GM18873 (cell line): ENCODE results near the gene SDHAF2.
"Not testable (repeated sequence)": the region's sequence is repeated elsewhere in the genome, so short reads cannot be mapped to it uniquely, and the experiment has no call there.

Source experiments
- ATAC-seq: cut with Tn5 transposase; IDR thresholded peaks from one replicate; pipeline ENCODE4 v1.9.1; 2021; ENCODE audit warnings: mild to moderate bottlenecking, moderate library complexity, moderate number of reproducible peaks; ENCODE audit not compliant: unreplicated experiment, low FRiP score

The SDHAF2 gene

DNA sequence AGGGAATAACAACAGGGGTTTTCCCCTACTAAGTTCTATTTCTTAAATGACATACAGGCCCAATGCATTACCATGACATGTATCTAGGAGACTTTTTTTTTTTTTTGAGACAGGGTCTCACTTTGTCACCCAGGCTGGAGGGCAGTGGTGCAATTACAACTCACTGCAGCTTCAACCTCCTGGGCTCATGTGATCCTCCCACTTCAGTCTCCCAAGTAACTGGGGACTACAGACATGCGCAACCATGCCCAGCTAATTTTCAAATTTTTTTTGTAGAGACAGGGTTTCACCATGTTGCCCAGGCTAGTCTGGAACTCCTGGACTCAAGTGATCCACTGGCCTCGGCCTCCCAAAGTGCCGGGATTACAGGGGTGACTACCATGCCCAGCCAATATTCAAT is 7.7 kb upstream of the SDHAF2 start:
- no peak for ATAC-seq

DNA sequence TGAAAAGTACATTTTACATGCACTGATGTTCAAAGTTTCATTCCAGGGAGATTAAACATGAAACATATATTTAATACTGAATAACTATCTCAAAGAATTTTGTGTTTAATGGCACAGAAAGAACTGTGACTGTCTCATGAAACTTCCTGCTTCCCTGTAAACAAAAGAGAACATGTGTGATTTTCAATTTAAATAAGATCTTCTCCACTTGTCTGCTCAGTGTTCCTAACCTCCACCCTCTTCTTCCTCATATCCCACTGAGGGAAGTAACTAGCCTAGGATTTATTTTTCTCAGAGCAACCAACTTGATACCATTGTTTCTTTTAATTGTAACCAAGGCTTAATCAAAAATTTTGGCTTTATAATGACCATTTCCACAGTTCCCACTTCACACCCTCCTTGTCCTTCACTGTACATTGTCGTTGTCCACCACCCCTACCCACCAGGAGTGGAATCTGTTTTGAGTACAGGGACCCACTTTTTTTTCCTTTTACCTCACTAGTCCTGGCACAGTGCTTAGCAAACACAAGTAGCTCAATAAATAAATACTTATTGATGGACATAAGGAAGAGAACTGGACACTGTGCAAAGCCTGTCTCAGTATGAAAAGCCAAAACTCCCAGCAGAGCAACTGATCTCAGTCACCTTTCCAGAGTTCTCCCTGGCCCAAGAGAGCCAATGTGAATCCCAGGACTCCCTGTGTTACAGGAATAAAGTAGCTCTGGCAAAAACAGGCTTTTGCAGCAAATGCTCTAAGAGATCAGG is 4.4 kb upstream of the SDHAF2 start:
- no peak for ATAC-seq

DNA sequence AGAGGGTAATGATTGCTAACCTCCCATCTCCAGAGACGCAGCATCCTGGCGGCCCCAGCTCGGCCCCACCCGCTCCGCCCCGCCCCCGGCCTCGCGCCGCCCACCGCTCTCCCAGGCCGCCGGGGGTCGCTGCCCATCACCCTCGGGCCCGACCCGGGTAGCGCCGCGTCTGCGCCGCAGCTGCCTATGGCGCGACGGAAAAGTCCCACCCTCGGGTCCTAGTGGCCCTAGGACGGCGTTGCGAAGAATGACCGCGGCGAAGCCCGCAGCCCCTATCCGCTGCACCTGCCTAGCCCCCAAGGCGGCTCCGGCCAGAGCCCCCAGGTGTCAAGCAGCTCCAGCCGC is 606 bp upstream of the SDHAF2 start:
- ATAC-seq, result peak; percentile 34

DNA sequence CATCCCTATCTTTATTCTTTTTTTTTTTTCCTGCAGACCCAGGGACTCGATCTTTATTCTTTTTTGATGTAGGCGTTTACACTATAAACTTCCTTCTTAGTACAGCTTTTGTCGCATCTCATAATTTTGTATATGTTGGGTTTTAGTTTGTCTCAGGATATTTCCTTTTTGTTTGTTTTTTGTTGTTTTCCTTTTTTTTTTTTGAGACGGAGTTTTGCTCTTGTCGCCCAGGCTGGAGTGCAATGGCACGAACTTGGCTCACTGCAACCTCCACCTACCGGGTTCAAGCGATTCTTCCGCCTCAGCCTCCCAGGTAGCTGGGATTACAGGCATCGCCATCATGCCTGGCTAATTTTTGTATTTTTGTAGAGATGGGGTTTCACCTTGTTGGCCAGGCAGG is 915 bp downstream of the SDHAF2 start:
- not testable (repeated sequence) for ATAC-seq

DNA sequence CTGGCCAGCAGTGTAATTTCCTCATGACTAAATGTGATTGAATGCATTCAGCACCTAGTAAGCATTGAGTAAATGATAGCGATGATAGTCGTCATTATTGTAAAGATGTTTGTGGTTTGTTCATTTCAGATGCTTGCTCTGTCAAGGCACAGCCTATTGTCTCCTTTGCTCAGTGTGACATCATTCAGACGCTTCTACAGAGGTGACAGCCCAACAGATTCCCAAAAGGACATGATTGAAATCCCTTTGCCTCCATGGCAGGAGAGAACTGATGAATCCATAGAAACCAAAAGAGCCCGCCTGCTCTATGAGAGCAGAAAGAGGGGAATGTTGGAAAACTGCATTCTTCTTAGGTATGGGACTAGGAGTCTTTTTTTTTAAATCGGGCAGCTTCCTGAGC is 7.6 kb downstream of the SDHAF2 start:
- ATAC-seq, result no peak

DNA sequence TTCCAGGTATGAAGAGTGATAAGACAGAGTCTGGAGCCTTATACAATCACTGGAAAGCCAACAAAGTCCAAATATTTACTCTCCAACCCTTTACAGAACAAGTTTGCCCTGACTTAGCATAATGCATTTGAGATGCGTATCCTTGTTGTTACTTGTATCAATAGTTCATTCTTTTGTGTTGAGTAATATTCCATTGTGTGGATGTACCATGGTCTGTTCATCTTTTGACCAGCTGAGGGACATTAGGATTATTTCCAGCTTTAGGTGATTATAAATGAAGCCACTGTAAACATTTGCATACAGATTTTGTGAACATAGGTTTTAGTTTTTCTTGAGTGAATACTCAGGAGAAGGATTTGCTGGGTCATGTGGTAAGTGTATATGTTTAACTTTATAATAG is 9.7 kb downstream of the SDHAF2 start:
- no peak for ATAC-seq

DNA sequence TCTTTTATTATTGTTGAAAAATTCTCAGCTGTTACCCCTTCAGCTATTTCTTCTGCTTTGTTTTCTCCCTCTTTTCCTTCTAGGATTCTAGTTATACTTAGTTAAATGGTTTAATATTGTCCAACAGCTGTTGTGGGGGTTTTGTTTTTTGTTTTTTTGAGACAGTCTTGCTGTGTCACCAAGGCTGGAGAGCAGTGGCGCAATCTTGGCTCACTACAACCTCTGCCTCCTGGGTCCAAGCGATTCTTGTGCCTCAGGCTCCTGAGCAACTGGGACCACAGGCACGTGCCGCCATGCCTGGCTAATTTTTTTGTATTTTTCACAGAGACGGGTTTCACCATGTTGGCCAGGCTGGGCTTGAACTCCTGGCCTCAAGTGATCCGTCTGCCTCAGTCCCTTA is 12.7 kb downstream of the SDHAF2 start:
- ATAC-seq, result no peak

DNA sequence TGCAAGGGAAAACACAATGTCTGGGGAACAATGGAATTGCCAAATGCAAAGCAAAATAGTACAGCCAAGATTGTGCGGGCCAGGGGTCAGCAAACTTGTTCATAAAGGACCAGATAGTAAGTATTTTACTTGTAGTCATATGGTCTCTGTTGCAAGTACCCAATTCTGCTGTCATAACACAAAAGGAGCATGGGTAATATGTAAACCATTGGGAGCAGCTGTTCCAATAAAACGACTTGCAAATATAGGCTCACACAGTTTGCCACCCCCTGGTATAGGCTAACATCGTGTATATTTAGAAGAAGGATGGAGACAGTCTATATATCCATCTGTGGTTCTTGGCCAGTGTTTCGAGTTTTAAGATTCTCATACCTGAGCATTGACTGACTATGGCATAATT is 15.6 kb downstream of the SDHAF2 start:
- ATAC-seq, result no peak

DNA sequence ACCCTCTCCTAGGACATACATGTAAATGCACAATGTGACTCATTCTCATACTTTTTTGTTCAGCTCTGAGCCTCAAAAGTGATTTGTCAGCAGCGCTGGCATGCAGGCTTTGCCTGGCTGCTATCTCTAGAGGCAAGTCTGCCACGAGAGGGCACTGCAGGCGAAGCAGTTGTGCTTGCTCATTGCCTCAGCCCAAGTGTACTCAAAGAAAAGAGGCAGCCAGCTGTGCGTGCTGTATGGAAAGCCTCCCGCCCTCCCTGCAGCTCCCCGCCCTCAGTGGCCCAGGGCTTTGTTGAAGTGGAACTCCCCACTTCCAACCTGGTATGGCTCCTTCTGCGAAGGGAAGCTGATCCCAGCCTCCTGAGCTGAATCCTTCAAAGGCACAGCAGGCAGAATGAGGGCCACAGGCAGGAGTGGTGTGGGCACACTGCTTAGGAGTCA is 16.3 kb downstream of the SDHAF2 start:
- ATAC-seq, result no peak

DNA sequence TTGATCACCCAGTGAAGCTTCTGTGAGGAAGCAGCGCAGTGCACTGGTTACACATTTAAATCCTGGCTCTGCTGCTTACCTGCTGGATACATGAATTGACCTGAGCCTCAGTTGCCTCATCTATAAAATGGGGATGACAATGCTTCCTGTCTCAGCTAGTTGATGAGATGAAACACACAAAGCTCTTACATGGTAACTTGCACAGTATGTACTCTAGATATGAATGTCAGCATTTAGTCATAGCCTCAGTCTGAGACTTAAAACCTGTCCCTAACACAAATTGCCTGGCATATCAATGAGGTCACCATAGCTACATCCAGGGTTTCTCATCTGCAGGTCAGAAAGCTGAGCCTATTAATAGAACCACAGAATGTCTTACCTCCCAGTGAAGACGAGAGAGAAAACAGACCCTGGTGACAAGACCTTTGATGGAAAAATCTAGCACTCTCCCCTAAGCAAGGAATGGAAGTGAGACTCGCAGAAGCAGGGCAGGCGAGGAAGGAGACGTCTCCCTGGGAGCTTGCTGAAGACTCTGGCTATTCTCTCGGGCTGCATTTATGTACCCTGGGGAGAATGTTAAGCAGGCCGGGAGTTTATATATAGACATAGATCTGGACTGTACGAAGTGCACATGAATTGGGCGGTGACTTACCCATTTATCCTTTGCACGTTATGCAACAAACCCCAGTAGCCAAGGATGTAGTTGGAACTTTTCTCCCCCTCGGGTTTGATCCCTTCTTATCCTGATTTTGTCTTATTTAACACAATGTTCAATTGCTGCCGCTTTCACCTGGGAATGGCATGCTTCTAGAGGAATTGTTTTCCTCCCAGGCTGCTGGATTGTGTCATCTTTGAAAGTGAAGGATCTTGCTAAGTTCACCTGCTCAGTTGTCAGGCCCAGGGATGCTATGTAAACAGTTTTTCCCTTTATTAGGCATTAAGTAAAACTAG is 18.0 kb downstream of the SDHAF2 start:
- ATAC-seq, result no peak

DNA sequence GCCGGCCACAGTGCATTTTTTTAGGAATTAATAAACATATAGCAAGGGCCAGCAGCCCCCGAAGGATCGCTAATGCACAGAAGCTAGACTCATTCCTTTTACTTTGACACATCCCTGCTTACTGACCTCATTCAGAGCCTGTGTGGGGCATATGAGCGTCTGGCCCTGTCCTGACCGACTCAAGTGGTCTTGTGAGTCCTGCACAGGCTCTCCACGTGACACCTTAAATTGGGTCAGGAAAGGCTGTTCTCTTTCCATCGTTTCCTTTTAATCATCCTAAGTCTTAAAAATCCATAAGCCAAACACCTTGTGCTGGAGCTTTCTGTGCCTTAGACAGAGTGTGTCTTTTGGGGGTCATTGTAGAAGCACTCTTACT is 18.6 kb downstream of the SDHAF2 start:
- no peak for ATAC-seq

DNA sequence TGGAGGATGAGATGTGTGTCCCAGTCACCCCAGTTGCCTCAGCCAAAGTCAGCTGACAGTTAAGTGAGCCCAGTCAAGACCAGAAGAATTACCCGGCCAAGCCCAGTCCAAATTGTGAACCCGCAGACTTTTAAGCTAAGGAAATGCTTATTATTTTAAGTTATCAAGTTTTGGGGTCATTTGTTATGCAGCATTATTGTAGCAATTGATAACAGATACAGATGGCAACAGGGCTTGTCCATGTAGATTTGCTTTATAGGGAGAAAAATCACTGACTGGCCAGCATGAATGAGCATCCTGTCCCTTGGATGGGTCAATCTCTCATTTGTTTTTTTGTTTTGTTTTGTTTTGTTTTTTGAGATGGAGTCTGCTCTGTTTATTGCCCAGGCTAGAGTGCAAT is 22.9 kb downstream of the SDHAF2 start:
- no peak for ATAC-seq

DNA sequence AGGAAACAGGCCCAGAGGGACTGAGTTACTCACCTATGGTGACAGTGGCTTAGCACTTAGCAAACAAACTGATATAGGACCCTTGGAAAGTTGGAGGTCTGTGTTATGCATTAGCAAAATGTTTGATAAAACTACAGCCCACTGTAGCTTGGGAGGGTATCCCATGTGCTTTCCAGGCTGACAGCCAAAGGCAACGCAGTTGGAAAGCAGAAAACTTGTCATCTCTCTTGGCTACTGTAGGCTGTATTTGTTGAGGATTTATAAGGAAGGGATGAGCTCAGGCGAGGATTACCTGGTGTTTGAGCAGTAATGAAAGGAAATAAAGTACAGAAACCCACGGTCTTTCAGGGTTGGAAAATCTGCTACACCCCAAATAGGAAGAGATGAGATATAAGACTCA is 23.8 kb downstream of the SDHAF2 start:
- ATAC-seq, result no peak

DNA sequence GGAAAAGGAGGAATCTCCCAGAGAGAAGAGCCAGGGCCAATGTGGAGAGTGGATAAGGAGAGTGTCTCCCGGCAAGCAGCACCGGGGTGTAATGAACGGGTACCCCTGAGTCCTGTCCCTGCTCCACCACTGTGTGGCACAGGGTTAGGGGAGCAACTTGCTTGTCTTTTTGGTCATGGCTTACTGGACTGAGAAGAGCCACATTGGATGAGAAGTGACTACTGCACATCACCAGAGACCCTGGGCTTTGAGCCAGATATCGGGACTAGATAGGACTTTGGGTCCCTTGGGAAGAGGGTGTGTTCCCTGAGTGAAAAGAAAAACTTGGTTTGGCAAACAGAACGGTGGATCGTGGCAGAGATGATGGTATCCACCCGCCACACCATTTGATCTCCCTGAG is 24.6 kb downstream of the SDHAF2 start:
- ATAC-seq, result no peak

DNA sequence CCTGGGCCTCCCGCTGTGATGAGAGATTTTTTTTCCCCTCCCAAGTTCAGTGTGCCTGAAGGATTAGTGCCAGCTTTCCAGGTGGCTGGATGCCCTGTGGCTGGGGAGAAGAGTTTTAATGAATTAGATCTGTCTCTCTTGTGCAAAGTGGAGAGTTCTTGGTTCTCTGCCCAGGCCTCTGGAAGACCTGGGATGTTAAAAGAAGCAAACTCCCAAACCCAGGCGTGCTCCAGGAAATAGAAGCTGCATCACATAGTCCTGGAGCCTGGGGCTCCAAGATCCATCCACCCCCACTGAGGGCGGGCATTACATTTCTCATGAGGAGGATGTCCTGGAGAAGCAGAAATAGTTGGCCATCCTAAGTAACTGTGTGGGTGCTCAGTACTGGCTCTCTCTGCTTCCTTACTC is 30.6 kb downstream of the SDHAF2 start:
- ATAC-seq, result no peak

DNA sequence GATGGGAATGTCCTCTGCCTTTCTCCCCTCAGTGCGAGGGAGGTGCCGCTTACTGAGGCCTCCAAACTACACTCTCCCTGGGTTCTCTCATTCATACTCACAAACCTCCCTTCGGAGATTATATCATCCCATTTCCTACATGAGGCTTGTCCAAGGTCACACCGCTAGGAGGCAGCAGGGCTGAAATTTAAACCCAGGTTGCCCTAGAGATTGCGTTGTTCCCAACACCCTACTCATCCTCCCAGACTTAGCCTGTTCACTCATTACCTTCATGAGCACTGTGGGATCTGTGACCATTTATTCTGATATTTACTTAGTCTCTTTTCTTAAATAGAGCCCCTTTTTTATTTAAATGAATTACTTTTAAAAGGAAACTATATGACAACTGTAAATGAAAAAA is 31.1 kb downstream of the SDHAF2 start:
- no peak for ATAC-seq

DNA sequence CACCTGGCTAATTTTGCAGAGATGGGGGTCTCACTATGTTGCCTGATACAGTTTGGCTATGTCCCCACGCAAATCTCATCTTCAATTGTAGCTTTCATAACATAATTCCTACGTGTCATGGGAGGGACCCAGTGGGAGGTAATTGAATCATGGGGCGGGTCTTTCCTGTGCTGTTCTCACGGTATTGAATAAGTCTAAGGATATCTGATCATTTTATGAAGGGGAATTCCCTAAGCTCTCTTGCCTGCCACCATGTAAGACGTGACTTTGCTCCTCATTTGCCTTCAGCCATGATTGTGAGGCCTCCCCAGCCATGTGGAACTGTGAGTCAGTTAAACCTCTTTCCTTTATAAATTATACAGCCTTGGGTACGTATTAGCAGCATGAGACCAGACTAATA is 37.7 kb downstream of the SDHAF2 start:
- ATAC-seq, result not testable (repeated sequence)

DNA sequence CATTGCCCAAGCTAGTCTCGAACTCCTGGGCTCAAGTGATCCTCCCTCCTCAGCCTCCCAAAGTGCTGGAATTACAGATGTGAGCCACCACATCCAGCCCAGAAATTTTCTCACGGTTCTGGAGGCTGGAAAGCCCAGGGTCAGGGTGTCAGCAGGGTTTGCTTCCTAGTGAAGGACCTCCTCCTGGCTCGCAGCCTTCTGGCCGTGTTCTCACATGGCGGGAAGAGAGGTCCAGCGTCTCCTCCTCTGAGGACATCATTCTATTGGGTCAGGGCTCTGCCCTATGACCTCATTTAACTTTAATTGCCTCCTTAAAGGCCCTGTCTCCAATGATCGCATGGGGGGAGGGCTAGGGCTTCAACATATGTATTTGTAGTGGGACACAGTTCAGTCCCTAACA is 38.1 kb downstream of the SDHAF2 start:
- ATAC-seq, result no peak

DNA sequence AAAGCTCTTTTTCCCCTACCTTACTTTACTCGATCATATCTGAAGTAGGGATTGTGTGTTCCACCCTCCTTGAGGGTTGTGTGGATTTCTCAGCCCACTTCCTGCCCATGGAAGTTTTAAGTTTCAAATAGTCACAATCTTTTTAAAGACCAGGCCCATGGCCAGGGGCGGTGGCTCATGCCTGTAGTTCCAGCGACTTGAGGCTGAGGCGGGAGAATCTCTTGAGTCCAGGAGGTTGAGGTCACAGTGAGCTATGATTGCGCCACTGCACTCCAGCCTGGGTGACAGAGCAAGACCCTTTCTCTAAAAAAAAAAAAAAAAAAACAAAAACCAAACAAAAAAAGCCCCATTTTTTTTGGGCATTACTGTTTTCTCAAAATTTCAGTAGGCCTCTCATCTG is 42.4 kb downstream of the SDHAF2 start:
- no peak for ATAC-seq

DNA sequence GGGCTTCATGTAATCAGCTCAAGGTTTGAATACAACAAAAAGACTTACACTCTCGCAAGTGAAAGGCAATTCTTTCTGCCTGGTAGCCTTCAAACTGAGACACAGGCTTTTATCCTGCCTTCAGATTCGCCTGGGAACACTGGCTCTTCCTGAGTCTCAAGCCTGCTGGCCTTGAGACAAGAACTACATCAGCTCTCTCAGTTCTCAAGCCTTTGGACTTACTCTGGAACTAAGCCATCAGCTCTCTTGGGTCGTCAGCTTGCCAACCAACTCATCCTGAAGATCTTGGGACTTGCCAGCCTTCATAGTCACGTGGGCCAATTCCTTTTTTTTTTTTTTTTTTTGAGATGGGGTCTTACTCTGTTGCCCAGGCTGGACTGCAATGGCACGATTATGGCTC is 42.9 kb downstream of the SDHAF2 start:
- no peak for ATAC-seq

DNA sequence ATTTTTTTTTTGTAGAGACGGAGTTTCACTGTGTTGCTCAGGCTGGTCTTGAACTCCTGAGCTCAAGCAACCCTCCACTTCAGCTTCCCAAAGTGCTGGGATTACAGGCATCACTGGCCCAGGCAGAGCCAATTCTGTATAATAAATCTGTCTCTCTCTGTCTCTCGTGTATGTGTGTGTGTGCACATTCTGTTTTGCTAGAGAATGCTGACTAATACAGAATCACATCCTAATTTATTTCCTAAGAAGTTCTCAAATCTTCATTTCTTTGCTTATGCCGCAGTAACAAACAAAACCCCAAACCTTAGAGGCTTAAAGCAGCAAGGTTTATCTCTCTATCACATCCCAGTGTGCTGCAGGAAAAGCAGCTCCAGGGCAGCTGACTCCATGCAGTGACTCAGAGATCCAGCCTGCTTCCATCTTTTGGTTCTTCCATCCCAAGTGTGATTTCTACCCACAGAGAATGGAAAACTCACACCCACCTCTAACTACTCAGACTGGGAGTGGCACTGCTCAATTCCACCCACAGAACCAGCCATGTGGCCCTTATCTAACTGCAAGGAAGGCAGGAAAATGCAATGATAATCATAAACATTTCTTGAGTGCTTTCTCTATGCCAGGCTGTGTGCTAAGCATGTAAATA is 43.6 kb downstream of the SDHAF2 start:
- no peak for ATAC-seq
